Breast epithelium (tissue), 3 donors: ENCODE results near the gene SLC2A10.

Experiments used
- CTCF ChIP-seq, 3 donors: fragments of 450-650 bp; IDR thresholded peaks; one replicate each; pipeline ENCODE4 v1.5.1; 2016 to 2017; ENCODE audit warnings: antibody characterized with exemption in 3 of 3, mild to moderate bottlenecking in 3 of 3, moderate library complexity in 3 of 3
- POLR2A ChIP-seq: fragments of 450-650 bp; IDR thresholded peaks from one replicate; pipeline ENCODE4 v1.6.1; 2016; ENCODE audit warnings: antibody characterized with exemption, mild to moderate bottlenecking, moderate library complexity

GRCh38 chr20:46772901-46773300 lies 63.5 kb downstream of the SLC2A10 start:
- TF ChIP-seq CTCF (IDR thresholded peaks at IDR 0.05) (no peak), POLR2A (no peak)
